Stomach (tissue), 9 donors: Measurements from ENCODE around the gene OGA. TPM values are rescaled to one million over a fixed set of nuclear protein-coding genes. Genes with fewer than 3 reads are reported as not detected.
A peak's percentile ranks its signal among the peaks of the same experiment; 100 is the strongest.

Experiments
- DNase-seq, 2 donors: peaks; one replicate each; pipeline versions ENCODE4 v3.0.0 to v3.0.0-alpha.2; 2013 to 2019
- H3K27ac ChIP-seq, 5 donors: fragments of 200-600 bp in 4 of 5; sonication (generic) in 4 of 5; one replicate each; pipeline ENCODE4 v1.5.1; 2013 to 2019; ENCODE audit warnings: mild to moderate bottlenecking in 1 of 5, moderate library complexity in 1 of 5
- H3K27me3 ChIP-seq, 3 donors: fragments of 200-600 bp; sonication (generic); one replicate each; pipeline ENCODE4 v1.5.1; 2017 to 2019; ENCODE audit warnings: mixed run types in 1 of 3
- H3K36me3 ChIP-seq, 4 donors: fragments of 200-600 bp; sonication (generic); 1 replicate in 3 of 4; 2 replicates in 1 of 4; pipeline ENCODE4 v1.5.1; 2016 to 2019
- H3K4me1 ChIP-seq, 4 donors: fragments of 200-600 bp; sonication (generic); one replicate each; pipeline ENCODE4 v1.5.1; 2016 to 2019
- H3K4me3 ChIP-seq, 4 donors: fragments of 200-600 bp; sonication (generic) in 3 of 4; one replicate each; pipeline ENCODE4 v1.5.1; 2016 to 2019; ENCODE audit warnings: mild to moderate bottlenecking in 1 of 4
- H3K9me3 ChIP-seq, 4 donors: fragments of 200-600 bp; sonication (generic); one replicate each; pipeline ENCODE4 v1.5.1; 2016 to 2019
- CTCF ChIP-seq, 7 experiments: fragments of 450-650 bp in 4 of 7; fragments of 200-600 bp in 3 of 7; sonication (generic) in 3 of 7; IDR thresholded peaks; one replicate each; pipeline ENCODE4 v1.5.1; 2016 to 2019; ENCODE audit warnings: antibody characterized with exemption in 7 of 7, control low read depth in 2 of 7, mild to moderate bottlenecking in 1 of 7
- EP300 ChIP-seq: sonication (generic); formaldehyde crosslinking; IDR thresholded peaks from one replicate; pipeline ENCODE4 v1.6.1; 2017; ENCODE audit warnings: antibody characterized with exemption
- POLR2A ChIP-seq, 4 donors: fragments of 450-650 bp; IDR thresholded peaks; one replicate each; pipeline ENCODE4 v1.6.1; 2016; ENCODE audit warnings: antibody characterized with exemption in 4 of 4, control low read depth in 2 of 4, mild to moderate bottlenecking in 1 of 4, moderate library complexity in 1 of 4
- POLR2AphosphoS5 ChIP-seq, 3 donors: sonication (generic); formaldehyde crosslinking; IDR thresholded peaks; one replicate each; pipeline ENCODE4 v1.6.1; 2016; ENCODE audit warnings: antibody characterized with exemption in 3 of 3
- WGBS, 5 donors: extraction: QIAGEN DNeasy Blood & Tissue Kit in 3 of 5; methylation state at CpG; one replicate each; pipeline versions ENCODE4 v1.1.5 to v1.1.7; 2013 to 2018; 5-methylcytosine and 5-hydroxymethylcytosine counted together
- intact Hi-C: fragments of 100-400 bp; cut with DNase I; formaldehyde crosslinking; loops from one replicate; pipeline ENCODE4 v1.15.1; 2023; ENCODE audit warnings: low total_unique reads
- polyA plus RNA-seq, 3 donors: library from polyadenylated mRNA; stranded (reverse); fragments of 200-250 nt; gene quantifications; one replicate each; pipeline ENCODE4 v1.2.3, GENCODE V29; 2013
- total RNA-seq, 5 donors: library from RNA; depleted of rRNA; stranded (reverse); fragments of >200 nt; gene quantifications; one replicate each; pipeline versions ENCODE4 v1.1.0 to v1.2.3, GENCODE V29; 2014 to 2016
- donor health status: healthy with polysubstance abuse.
- donor health status: Bipolar disorder and iron deficiency.
- donor health status: healthy.

The OGA gene
- total and polyA plus RNA-seq, 8 donors = 18.9 to 312 (median 131) TPM

GRCh38 chr10:101843032-101844021, 25.1 kb upstream of the OGA start, which contains the start of gene KCNIP2:
KCNIP2 (minus strand) TSS chr10:101843800; CDS start chr10:101843568, 232 bp downstream.
- Histone ChIP-seq H3K9me3 (no peaks in the 10 kb centered on the region), H3K36me3 (peaks cover 18 to 38% (median 34%) of the 10 kb centered on the region in 4 donors), H3K27ac (no peak within 1 kb of the TSS), H3K27me3 (no peaks in the 10 kb centered on the region), H3K4me3 (peak within 1 kb of the TSS; percentile 15 to 35 (median 28)), H3K4me1 (peaks cover 24 to 46% (median 31%) of the 10 kb centered on the region in 4 donors)
- DNase-seq = peak in 1 of 2 donors; percentile 59
- intact Hi-C loops = no loop called here
- TF ChIP-seq CTCF (IDR thresholded peaks at IDR 0.05) (peak in 3 of 7 experiments; percentile 14 to 38 (median 33)), POLR2AphosphoS5 (IDR thresholded peaks at IDR 0.05) (no peak)
- 31 to 59% (median 34%) methylated on average over 22 to 58 of the region's 60 CpGs for WGBS, 5 donors

- Histone ChIP-seq H3K9me3 (no peaks in the 10 kb centered on the region), H3K36me3 (peaks cover 11 to 23% (median 19%) of the 10 kb centered on the region in 4 donors), H3K4me1 (peaks cover 24 to 41% (median 31%) of the 10 kb centered on the region in 4 donors), H3K27me3 (no peaks in the 10 kb centered on the region), H3K4me3 (no peak overlapping the region), H3K27ac (no peak overlapping the region)
- DNase-seq = peak in 1 of 2 donors; percentile 15
- intact Hi-C loops = no loop called here
- no peak for TF ChIP-seq POLR2AphosphoS5 (IDR thresholded peaks at IDR 0.05)
- no peak for TF ChIP-seq CTCF (IDR thresholded peaks at IDR 0.05)
- no peak for TF ChIP-seq POLR2A (IDR thresholded peaks at IDR 0.05)
- TF ChIP-seq EP300 = no peak
Observed at GRCh38 chr10:101841826-101842225, 23.6 kb upstream of the OGA start.

- Histone ChIP-seq H3K4me3 (peak overlapping the region; percentile 18 to 51 (median 42)), H3K4me1 (peaks cover 24 to 47% (median 31%) of the 10 kb centered on the region in 4 donors), H3K9me3 (no peaks in the 10 kb centered on the region), H3K27me3 (no peaks in the 10 kb centered on the region), H3K36me3 (peaks cover 4 to 14% (median 10%) of the 10 kb centered on the region in 4 donors), H3K27ac (no peak overlapping the region)
- 3 to 6% (median 4%) methylated on average over 40 to 46 of the region's 46 CpGs for WGBS, 5 donors
- intact Hi-C loops = no loop called here
- peak; percentile 78 to 94 for DNase-seq
- no peak for TF ChIP-seq POLR2A (IDR thresholded peaks at IDR 0.05)
- no peak for TF ChIP-seq EP300
- TF ChIP-seq CTCF (IDR thresholded peaks at IDR 0.05) = peak in 5 of 7 experiments; percentile 56 to 84 (median 78)
- no peak for TF ChIP-seq POLR2AphosphoS5 (IDR thresholded peaks at IDR 0.05)
Observed at GRCh38 chr10:101840741-101841453, 22.7 kb upstream of the OGA start.

GRCh38 chr10:101840102-101840684, 21.9 kb upstream of the OGA start:
- no peak for TF ChIP-seq POLR2A (IDR thresholded peaks at IDR 0.05)
- no peak for TF ChIP-seq CTCF (IDR thresholded peaks at IDR 0.05)
- TF ChIP-seq EP300 = no peak
- no peak for TF ChIP-seq POLR2AphosphoS5 (IDR thresholded peaks at IDR 0.05)
- no peak overlapping the region for H3K27ac ChIP-seq
- DNase-seq = peak in 1 of 2 donors; percentile 63
- no peaks in the 10 kb centered on the region for H3K9me3 ChIP-seq
- H3K4me3 ChIP-seq = peak overlapping the region; percentile 33 to 51 (median 42)
- peaks cover 24 to 54% (median 31%) of the 10 kb centered on the region in 4 donors for H3K4me1 ChIP-seq
- H3K27me3 ChIP-seq = no peaks in the 10 kb centered on the region
- intact Hi-C loops = no loop called here
- 1 to 6% (median 4%) methylated on average over 19 of the region's 19 CpGs for WGBS, 5 donors
- peaks cover 0 to 7% (median 3%) of the 10 kb centered on the region in 4 donors for H3K36me3 ChIP-seq
